ENCODE data around the gene SLC36A1. TPM values are rescaled to one million over a fixed set of nuclear protein-coding genes. Genes with fewer than 3 reads are reported as not detected.

Gene SLC36A1
- total RNA-seq, 1 donor from 2014 or later: 7.9 TPM

GRCh38 chr5:151534350-151534749 lies 86.9 kb downstream of the SLC36A1 start:
- DNase-seq (ENCODE audit: low spot score): no peak
- Mint-ChIP-seq H3K9me3 (no peaks in the 10 kb centered on the region), H3K4me1 (ENCODE audit: low read depth) (no peaks in the 10 kb centered on the region), H3K27ac (no peak overlapping the region), H3K27me3 (ENCODE audit: insufficient read depth) (peaks cover 4% of the 10 kb centered on the region), H3K36me3 (ENCODE audit: low read depth) (no peaks in the 10 kb centered on the region), H3K4me3 (no peak overlapping the region)
- intact Hi-C loops (cut with micrococcal nuclease): no loop called here

GRCh38 chr5:151537044-151537443 lies 89.6 kb downstream of the SLC36A1 start:
- intact Hi-C loops (cut with micrococcal nuclease): no loop called here
- Mint-ChIP-seq H3K27ac (no peak overlapping the region), H3K27me3 (ENCODE audit: insufficient read depth) (peaks cover 4% of the 10 kb centered on the region), H3K4me1 (ENCODE audit: low read depth) (no peaks in the 10 kb centered on the region), H3K4me3 (no peak overlapping the region), H3K36me3 (ENCODE audit: low read depth) (no peaks in the 10 kb centered on the region), H3K9me3 (no peaks in the 10 kb centered on the region)
- DNase-seq (ENCODE audit: low spot score): no peak

DNA sequence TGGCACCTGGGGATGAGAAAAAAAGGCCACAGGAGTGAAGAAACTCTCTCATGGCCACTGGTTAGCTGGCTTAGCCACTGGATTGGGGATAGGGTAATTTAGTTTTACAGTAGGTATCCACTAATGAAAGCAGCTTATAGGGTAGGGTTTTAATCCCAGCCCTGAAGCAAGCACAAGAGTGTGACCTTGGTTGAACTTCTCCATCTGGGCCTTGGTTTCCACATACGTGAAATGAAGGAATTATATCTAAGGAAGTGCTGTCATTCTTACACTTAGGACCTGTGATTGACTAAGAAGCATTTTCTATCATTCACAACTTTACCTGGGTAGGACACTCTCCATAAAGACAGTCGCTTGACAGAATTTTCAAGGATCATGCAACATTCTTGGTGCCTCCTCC lies 94.2 kb downstream of the SLC36A1 start:
- Mint-ChIP-seq H3K4me1 (ENCODE audit: low read depth) (no peaks in the 10 kb centered on the region), H3K27me3 (ENCODE audit: insufficient read depth) (peaks cover 2% of the 10 kb centered on the region), H3K4me3 (no peak overlapping the region), H3K9me3 (no peaks in the 10 kb centered on the region), H3K36me3 (ENCODE audit: low read depth) (no peaks in the 10 kb centered on the region), H3K27ac (no peak overlapping the region)
- no peak for DNase-seq (ENCODE audit: low spot score)
- intact Hi-C loops (cut with micrococcal nuclease): no loop called here

Other genes with a start within 250 kb of the SLC36A1 start
- 24.3 and 25.4 TPM in 2 replicates for gene CCDC69, start 223.5 kb upstream of the SLC36A1 start, total RNA-seq
- gene GM2A, start 194.4 kb upstream of the SLC36A1 start, total RNA-seq: 16.9 and 21.1 TPM in 2 replicates
- not detected in 2 replicates for gene SLC36A3, start 143.8 kb upstream of the SLC36A1 start, total RNA-seq
- not detected in 2 replicates for gene SLC36A2, start 100.0 kb upstream of the SLC36A1 start, total RNA-seq
- gene FAT2, start 143.7 kb downstream of the SLC36A1 start, total RNA-seq: not detected in 2 replicates
- gene SPARC, start 239.3 kb downstream of the SLC36A1 start, total RNA-seq: not detected in 2 replicates